Activated CD4-positive, alpha-beta memory T cell treated with anti-CD3 and anti-CD28 coated beads, Interleukin-2, amount 10 ng/mL, durations not matched to agents 7 days and 5 days (primary cell): ENCODE measurements around the gene MRNIP. TPM values are rescaled to one million over a fixed set of nuclear protein-coding genes. Genes with fewer than 3 reads are reported as not detected.
"Not testable (repeated sequence)": the region's sequence is repeated elsewhere in the genome, so short reads cannot be mapped to it uniquely, and the experiment has no call there.

Experiments
- CTCF ChIA-PET: fragments of 350-600 bp; sonication (Branson Sonifier 250); formaldehyde crosslinking; loops from one replicate; lab custom pipeline; 2021; ENCODE audit warnings: antibody characterized with exemption, inconsistent platforms; lab: Charles Lee
- POLR2A ChIA-PET: fragments of 350-600 bp; sonication (Branson Sonifier 250); formaldehyde crosslinking; loops from one replicate; lab custom pipeline; 2021; ENCODE audit warnings: antibody characterized with exemption; lab: Charles Lee
- DNase-seq: peaks from one replicate; pipeline ENCODE4 v3.0.0-alpha.2; 2020
- H3K27ac Mint-ChIP-seq: one replicate; pipeline ENCODE4 v1.8.0; 2021; ENCODE audit warnings: mild to moderate bottlenecking, mixed read lengths
- H3K27me3 Mint-ChIP-seq: one replicate; pipeline ENCODE4 v1.8.0; 2021; ENCODE audit warnings: mixed read lengths
- H3K36me3 Mint-ChIP-seq: one replicate; pipeline ENCODE4 v1.8.0; 2021; ENCODE audit warnings: low read depth, mixed read lengths
- H3K4me1 Mint-ChIP-seq: one replicate; pipeline ENCODE4 v1.8.0; 2021; ENCODE audit warnings: mixed read lengths
- H3K4me3 Mint-ChIP-seq: one replicate; pipeline ENCODE4 v1.8.0; 2021; ENCODE audit warnings: mild to moderate bottlenecking, mixed read lengths
- H3K9me3 Mint-ChIP-seq: one replicate; pipeline ENCODE4 v1.8.0; 2021; ENCODE audit warnings: mixed read lengths
- total RNA-seq, 2 experiments: library from RNA; stranded (reverse); gene quantifications; one replicate each; pipeline ENCODE4 v1.2.3, GENCODE V29; 2021

Gene MRNIP
- total RNA-seq, 2 experiments from 2014 or later = 17.0 to 19.5 TPM

DNA sequence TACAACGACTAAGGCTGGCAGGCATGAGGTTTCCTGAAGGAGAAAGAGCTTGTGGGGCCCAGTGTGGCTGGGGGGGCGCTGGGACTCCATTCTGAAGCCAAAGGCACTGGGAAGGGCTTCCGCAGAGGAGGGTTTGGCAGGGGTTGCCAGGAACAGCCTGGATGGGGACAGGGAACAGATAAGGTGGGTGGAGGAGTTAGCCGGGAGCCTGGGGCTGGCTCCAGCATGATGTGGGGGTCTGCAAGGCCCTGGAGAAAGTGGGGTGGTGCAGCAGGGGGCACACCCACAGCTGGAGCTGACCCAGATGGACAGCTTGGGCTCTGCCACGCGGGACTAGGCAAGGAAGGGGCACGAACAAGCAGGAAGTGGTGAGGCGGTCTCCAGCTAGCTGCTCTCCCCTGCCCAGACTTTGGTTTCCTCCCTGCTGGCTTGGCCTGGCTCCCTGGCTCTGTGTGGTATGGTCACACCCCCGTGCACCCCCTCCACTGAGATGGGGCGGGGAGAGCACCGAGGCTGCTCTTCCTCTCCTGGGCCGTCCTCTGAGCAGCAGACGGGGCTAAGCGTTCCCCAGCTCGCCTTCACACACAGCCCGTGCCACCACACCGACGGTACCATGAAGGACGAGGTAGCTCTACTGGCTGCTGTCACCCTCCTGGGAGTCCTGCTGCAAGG is 65.0 kb downstream of the MRNIP start, which contains the start of gene LTC4S:
Gene LTC4S, plus strand, starts transcription at position 519 of the 672 bp plus-strand sequence. Its CDS starts 95 bp downstream, at position 614.
- no peak within 1 kb of the TSS for H3K27ac Mint-ChIP-seq
- no peaks in the 10 kb centered on the region for H3K27me3 Mint-ChIP-seq
- H3K9me3 Mint-ChIP-seq = no peaks in the 10 kb centered on the region
- H3K4me1 Mint-ChIP-seq = peaks cover 26% of the 10 kb centered on the region
- POLR2A ChIA-PET = interaction anchor here (1.1 to 5.8 kb wide), 5 partner anchors 13 to 170 kb away, joined by 3 to 37 read pairs (median 7); partner anchors contain the start of genes HNRNPH1 and MGAT4B
- peak within 1 kb of the TSS; percentile 59 for H3K4me3 Mint-ChIP-seq
- peaks cover 10% of the 10 kb centered on the region for H3K36me3 Mint-ChIP-seq
- CTCF ChIA-PET = interaction anchor here (1.5 to 3.2 kb wide), 2 partner anchors 8 to 31 kb away, joined by 4 to 14 read pairs; no protein-coding TSS in a partner anchor
- DNase-seq = peak; percentile 68

DNA sequence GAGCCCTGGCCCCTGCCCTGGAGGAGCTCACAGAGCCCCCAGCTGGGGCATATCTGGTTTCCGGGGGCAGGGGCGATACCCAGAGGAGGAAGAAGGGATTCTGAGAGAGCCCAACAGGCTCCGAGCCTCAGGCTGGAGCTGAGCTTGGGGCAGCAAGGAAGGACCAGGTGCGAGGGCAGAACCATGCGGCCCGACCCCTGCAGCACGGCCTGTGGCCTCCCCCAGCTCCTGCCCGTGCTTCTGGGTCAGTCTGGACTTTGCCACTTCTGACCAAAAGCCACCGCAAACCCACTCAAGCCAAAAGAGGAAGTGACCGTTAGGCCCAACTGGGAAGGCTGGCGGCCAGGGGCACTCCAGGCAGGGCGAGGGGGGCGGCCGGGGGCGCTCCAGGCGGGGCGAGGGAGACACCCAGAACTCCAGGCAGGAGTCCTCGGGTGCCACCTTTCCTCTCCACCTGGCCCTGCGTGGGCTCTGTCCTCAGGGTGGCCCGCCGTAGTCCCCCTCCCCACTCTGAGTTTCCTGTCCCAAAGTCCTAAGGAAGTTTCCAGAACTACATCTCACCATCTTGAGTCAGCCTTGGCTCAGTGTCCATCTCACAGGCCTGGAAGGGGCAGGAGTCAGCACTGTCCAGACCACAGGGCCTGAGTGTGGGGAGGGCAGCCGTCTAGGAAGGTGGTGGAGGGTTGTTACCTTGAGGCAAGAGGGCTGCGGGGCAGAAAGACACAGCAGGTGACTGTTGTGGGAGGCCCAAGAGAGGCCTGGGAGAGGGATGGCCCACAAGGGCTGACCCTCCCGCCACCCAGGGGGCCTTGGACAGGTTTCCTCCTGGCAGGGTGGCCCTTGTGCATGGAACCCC is 65.8 kb downstream of the MRNIP start:
- Mint-ChIP-seq H3K4me3 (no peak overlapping the region), H3K27ac (no peak overlapping the region)

DNA sequence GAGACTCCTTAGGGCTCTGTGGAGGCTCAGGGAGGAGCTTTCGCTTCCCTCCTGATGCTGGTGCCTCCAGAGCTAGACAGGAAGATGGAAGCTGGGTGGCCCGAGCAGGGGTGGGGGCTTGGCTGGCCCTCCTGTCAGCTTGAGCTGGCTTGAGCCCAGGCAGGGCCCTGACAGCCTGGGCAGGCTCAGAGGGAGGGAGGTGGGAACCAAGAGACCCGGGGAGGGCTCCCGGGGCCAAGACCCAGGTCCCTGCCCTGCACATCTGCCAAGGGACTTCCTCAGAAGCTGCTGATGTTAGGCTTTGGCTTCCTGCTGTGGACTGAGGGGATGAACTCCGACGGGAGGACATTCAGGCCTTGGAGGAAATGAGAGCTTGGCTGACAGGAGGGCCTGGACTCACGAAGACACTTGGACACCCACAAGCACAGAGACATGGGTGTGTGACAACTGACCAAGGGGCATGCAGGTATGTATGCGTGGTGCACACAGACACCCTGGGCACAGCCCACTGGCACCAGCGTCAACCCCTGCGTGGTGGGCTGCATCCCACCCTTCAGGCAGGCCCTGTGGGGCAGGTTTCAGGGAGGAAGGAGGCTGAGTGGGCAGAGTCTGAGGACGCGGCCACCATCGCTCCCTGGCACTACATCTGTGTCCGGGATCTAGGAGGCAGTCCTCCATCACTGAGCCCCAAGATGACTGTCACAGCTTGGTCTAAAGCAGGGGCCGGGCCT is 66.6 kb downstream of the MRNIP start:
- no peak overlapping the region for H3K4me3 Mint-ChIP-seq
- H3K27ac Mint-ChIP-seq = no peak overlapping the region
- peaks cover 26% of the 10 kb centered on the region for H3K4me1 Mint-ChIP-seq
- DNase-seq = no peak
- ChIA-PET CTCF (interaction anchor here (0.6 to 3.2 kb wide), 4 partner anchors 10 to 1686 kb away, joined by 3 to 14 read pairs (median 3); no protein-coding TSS in a partner anchor), POLR2A (interaction anchor here (1.0 kb wide), 1 partner anchor 167 kb away, joined by 3 read pairs; no protein-coding TSS in a partner anchor)
- H3K36me3 Mint-ChIP-seq = peaks cover 4% of the 10 kb centered on the region
- no peaks in the 10 kb centered on the region for H3K27me3 Mint-ChIP-seq
- no peaks in the 10 kb centered on the region for H3K9me3 Mint-ChIP-seq

More for the DNA sequence above, 65.8 kb downstream of the MRNIP start:
- H3K4me1 Mint-ChIP-seq = peaks cover 26% of the 10 kb centered on the region
- no peak for DNase-seq
- H3K36me3 Mint-ChIP-seq = peaks cover 10% of the 10 kb centered on the region
- no peaks in the 10 kb centered on the region for H3K27me3 Mint-ChIP-seq
- ChIA-PET POLR2A (interaction anchor here (1.0 to 5.8 kb wide), 5 partner anchors 14 to 169 kb away, joined by 3 to 37 read pairs (median 7); partner anchors contain the start of genes HNRNPH1 and MGAT4B), CTCF (interaction anchor here (0.6 to 3.2 kb wide), 4 partner anchors 9 to 1687 kb away, joined by 3 to 14 read pairs (median 4); no protein-coding TSS in a partner anchor)
- H3K9me3 Mint-ChIP-seq = no peaks in the 10 kb centered on the region

DNA sequence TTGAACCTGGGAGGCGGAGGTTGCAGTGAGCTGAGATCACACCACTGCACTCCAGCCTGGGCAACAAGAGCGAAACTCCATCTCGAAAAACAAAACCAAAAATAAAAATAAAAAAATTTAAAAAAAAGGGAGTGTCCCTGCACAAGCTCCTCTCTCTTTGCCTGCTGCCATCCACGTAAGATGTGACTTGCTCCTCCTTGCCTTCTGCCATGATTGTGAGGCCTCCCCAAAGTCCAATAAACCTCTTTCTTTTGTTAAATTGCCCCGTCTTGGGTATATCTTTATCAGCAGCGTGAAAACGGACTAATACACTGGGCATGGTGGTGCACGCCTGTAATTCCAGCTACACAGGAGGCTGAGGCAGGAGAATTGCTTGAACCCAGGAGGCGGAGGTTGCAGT is 69.3 kb downstream of the MRNIP start:
- H3K36me3 Mint-ChIP-seq, H3K27me3 Mint-ChIP-seq, DNase-seq, H3K9me3 Mint-ChIP-seq, H3K4me3 Mint-ChIP-seq, H3K27ac Mint-ChIP-seq: not testable (repeated sequence)
- ChIA-PET POLR2A (interaction anchor here (1.4 kb wide), 1 partner anchor 12 kb away, joined by 4 read pairs; no protein-coding TSS in a partner anchor), CTCF (interaction anchor here (1.1 kb wide), 1 partner anchor 26 kb away, joined by 3 read pairs; no protein-coding TSS in a partner anchor)
- peaks cover 16% of the 10 kb centered on the region for H3K4me1 Mint-ChIP-seq

DNA sequence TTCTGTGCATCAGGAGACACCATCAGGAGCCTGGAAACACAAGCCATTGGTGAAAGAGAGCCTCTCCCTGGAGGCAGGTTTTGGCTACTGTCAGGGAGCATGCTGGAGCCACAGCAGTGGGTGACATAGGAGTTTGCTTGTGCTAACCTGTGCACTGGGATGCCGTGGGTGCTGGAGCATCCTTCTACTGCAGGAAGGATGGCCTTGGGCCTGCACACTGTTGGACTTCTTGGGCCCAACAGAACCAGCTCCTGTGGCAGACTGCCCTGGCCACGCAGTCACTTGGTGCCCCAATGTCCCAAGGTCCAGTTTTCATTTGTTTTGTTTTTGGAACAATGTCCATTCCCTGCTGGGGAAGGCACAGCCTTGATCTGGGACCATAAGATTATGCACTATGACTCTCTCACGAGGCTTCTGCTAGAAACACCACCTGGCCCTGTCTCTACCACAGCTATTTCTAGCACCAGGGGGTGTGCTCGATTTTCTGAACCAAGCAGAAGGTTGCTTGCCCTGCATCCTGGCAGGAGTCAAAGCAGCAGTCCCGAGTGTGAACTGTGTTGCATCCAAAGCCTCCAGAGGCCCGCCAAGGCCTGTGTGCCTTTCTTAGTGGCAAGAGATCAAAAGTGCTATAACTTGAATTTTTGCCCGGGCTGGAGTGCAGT is 70.3 kb downstream of the MRNIP start:
- POLR2A ChIA-PET = interaction anchor here (1.4 kb wide), 1 partner anchor 11 kb away, joined by 4 read pairs; no protein-coding TSS in a partner anchor
- Mint-ChIP-seq H3K27ac (no peak overlapping the region), H3K36me3 (no peaks in the 10 kb centered on the region), H3K27me3 (no peaks in the 10 kb centered on the region), H3K9me3 (no peaks in the 10 kb centered on the region), H3K4me1 (peaks cover 6% of the 10 kb centered on the region), H3K4me3 (no peak overlapping the region)
- DNase-seq = no peak
- CTCF ChIA-PET = interaction anchor here (1.1 kb wide), 1 partner anchor 25 kb away, joined by 3 read pairs; no protein-coding TSS in a partner anchor

Other genes starting within 250 kb of the MRNIP start
- gene HNRNPH1, start 235.1 kb downstream of the MRNIP start, total RNA-seq = 100 to 1,000 TPM; 675 to 699 TPM
- under 1 TPM in 1 of 2 experiments, not detected in 1; 0.68 TPM for gene CBY3, start 177.8 kb downstream of the MRNIP start, total RNA-seq
- 100 to 1,000 TPM; 418 to 428 TPM for gene CANX, start 159.8 kb downstream of the MRNIP start, total RNA-seq
- gene MAML1, start 126.0 kb downstream of the MRNIP start, total RNA-seq = 10 to 100 TPM; 33.3 to 35.2 TPM
- 1 to 10 TPM; 2.1 to 3.3 TPM for gene LTC4S, start 64.8 kb downstream of the MRNIP start, total RNA-seq
- 10 to 100 TPM; 94.8 to 95.7 TPM for gene MGAT4B, start 52.0 kb downstream of the MRNIP start, total RNA-seq
- 100 to 1,000 TPM; 178 to 183 TPM for gene SQSTM1, start 37.9 kb downstream of the MRNIP start, total RNA-seq
- gene TBC1D9B, start 49.1 kb upstream of the MRNIP start, total RNA-seq = 10 to 100 TPM; 64.1 to 69.2 TPM
- gene RNF130, start 212.9 kb upstream of the MRNIP start, total RNA-seq = 1 to 10 TPM; 2.9 to 3.4 TPM